Measurements from ENCODE around the gene HBE1.
"Not testable (repeated sequence)": the region's sequence is repeated elsewhere in the genome, so short reads cannot be mapped to it uniquely, and the experiment has no call there.

The HBE1 gene

DNA sequence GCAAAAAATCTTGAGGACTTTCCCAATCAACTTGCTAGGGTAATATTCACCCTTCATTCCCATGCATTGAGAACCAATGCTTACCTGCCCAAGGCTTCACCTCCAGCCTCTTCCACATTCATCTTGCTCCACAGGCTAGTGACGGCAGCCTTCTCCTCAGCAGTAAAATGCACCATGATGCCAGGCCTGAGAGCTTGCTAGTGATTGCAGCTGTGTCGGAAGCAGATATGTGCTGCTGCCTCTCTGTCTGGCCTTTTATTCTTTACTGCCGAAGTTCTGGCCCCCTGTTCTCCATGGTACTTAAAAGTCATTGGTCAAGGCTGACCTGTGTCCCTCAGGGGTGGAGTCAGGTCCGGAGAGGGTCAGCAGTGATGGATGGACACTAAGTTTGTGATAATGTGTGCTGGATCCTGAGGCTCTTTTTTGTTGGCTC, at the start of gene HBE1:
TSS of gene HBE1 (minus strand) at position 231 of the 433 bp plus-strand sequence. CDS start at position 176, 55 bp downstream.
- no peak for DNase-seq

DNA sequence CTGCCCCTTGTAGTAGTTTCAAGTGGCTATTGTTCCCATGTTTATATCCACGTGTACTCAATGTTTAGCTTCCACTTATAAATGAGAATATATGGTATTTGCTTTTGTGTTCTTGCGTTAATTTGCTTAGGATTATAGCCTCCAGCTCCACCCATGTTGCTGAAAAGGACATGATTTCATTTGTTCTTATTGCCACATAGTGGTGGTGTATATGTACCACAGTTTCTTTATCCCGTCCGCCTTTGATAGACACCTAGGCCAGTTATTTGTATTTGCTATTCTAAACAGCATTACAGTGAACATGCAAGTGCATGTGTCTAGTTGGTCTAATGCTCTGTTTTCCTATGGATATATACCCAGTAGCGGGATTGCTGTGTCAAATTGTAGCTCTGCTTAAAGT, 47.5 kb upstream of the HBE1 start:
- DNase-seq, result no peak

DNA sequence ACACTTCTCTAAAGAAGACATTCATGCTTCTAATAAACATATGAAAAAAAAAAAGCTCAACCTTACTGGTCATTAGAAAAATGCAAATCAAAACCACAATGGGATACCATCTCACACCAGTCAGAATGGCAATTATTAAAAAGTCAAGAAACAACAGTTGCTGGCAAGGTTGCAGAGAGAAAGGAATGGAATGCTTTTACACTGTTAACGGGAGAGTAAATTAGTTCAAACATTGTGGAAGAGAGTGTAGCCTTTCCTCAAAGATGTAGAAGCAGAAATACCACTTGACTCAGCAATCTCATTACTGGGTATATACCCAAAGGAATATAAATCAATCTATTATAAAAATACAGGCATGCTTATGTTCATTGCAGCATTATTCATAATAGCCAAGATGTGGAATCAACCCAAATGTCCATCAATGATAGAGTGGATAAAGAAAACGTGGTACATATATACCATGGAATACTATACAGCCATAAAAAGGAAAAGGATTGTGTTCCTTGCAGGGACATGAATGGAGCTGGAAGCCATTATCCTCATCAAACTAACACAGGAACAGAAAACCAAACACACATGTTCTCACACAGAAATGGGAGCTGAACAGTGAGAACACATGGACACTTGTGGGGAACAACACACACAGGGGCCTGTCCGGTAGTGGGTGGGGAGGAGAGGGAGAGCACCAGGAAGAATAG, 43.7 kb upstream of the HBE1 start:
- not testable (repeated sequence) for DNase-seq

GRCh38 chr11:5310423-5310822, 40.7 kb upstream of the HBE1 start:
- DNase-seq, result no peak

DNA sequence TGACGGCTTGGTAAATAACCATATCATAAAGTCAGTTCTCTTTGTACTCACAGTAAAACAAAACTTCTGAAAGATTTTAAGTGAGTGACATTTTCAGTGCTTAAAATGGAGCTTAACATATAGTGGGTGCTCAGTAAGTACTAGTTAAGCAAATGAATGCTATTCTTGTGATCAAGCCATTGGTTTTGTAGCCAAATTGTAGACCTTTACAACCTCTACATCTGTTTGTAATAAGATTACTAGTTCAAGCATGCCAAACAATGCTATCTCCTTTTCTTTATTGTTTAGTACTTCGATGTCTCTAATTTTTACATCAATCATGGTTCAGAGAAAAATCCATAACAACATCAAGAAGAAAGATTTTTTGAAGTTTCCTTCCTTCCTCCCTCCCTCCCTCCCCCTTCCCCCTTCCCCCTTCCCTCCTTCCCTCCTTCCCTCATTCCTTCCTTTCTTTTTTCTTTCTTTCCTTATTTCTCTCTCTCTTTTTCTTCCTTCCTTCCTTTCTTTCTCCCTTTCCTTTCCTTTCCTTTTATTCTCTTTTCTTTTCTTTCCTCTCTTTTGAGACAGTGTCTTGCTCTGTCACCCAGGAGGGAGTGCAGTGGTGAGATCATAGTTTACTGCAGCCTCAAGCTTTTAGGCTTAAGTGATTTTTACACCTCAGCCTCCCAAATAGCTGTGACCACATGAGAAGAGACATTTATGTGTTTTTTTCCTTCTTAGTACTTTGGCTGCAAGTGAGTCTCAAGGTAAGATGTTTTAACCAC, 37.7 kb upstream of the HBE1 start:
- no peak for DNase-seq

- DNase-seq, result no peak
Observed at GRCh38 chr11:5304046-5304445, 34.3 kb upstream of the HBE1 start.

DNA sequence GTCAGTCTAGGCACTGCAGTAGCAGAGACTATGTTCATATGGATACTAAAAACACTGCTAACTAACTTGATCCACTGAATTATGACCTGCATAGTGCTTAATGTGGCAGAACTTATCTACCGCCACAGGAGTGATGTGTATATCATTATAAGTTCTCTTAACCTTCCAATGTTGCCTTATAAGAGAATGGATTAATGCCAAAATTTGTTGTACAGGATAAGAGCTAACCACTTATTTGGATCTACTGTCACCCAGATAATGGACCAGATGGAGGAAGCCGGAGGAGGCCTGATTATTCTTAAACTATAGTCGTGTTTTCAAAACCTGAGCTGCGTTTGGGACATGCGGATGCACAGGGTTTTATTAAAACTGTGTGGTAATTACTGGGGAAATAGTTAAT, 33.9 kb upstream of the HBE1 start:
- DNase-seq, result no peak

- DNase-seq, result no peak
Observed at GRCh38 chr11:5301846-5302245, 32.1 kb upstream of the HBE1 start, which contains the start of gene OR51B4. Gene OR51B4, minus strand, starts transcription at chr11:5301946. Its CDS starts 0 bp downstream, at chr11:5301946.

DNA sequence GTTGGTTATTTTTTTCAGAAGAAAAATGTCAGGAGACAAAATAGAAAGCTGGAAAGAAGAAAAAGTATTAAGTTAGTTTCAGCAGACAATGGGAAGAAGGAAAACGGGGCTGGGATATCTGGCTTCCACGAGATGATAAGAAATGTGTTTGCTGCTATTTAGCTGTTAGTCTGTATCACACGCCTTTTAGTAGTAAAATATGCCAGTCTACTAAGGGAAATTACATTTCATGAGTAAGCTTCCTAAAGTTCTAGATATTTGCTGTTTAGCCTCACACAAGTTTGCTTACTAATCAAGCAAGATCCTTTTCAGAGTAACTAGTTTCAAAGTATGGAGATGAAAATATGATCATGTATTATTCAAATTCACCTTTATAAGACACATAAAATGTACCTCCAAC, 30.5 kb upstream of the HBE1 start:
- no peak for DNase-seq

DNA sequence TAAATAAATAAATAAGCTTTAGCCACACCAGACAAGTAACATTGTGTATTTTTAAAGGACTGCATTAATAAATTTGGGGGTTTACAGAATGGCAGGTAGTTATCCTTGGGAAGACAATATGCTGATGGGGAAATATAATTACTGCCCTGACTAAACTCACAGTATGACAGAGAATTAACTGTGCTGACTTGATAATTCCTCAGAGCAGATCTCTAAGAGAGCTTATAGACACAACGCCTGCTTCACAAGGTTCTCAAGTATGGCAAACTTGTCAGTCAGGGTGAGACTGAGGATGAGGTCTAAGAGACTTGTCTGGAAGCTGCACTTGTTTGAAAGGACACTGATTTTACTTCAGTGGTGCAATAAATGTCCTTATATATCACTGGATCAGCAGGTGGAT, 28.7 kb upstream of the HBE1 start:
- DNase-seq, result no peak

DNA sequence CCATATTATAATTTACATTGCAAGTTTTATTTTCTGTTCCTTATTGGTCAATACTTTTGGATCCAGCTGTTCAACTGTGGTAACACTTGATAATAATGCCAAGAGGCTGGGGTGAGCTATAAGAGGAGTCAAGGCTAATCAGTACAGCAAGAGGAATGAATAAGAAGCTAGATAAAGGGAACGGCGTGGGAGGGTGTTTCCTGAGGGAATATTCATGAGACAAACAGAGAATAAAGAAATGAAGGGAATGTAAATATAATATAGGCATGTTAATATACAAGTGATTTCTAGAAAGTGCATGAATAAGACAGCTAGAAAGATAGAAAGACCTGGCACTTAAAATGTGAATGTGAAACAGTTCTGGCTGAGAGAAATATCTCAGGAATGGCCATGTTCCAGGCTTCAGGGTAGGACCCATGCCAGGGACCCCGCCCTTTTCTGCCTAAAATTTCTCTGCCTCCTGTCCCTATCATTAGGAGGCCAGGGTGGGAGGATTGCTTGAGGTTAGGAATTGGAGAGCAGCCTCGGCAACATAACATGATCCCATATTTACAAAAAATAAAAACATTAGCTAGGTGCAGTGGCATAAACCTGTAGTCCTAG, 28.1 kb upstream of the HBE1 start:
- DNase-seq, result no peak

GRCh38 chr11:5294342-5294995, 24.7 kb upstream of the HBE1 start:
- DNase-seq, result not testable (repeated sequence)

DNA sequence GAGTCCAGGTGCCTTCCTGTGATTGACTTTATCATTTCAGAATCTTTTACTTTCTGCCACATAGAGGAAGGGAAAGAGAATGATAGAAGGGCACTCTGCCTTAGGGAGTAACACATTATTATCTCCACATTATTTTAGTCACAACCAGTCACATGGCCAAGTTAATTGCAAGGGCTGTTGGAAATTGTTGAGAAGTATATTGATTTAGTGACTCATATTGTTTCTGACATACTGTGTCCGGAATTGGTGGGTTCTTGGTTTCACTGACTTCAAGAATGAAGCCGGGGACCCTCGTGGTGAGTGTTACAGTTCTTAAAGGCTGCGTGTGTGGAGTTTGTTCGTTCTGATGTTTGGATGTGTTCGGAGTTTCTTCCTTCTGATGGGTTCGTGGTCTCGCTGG, 23.3 kb upstream of the HBE1 start:
- no peak for DNase-seq

DNA sequence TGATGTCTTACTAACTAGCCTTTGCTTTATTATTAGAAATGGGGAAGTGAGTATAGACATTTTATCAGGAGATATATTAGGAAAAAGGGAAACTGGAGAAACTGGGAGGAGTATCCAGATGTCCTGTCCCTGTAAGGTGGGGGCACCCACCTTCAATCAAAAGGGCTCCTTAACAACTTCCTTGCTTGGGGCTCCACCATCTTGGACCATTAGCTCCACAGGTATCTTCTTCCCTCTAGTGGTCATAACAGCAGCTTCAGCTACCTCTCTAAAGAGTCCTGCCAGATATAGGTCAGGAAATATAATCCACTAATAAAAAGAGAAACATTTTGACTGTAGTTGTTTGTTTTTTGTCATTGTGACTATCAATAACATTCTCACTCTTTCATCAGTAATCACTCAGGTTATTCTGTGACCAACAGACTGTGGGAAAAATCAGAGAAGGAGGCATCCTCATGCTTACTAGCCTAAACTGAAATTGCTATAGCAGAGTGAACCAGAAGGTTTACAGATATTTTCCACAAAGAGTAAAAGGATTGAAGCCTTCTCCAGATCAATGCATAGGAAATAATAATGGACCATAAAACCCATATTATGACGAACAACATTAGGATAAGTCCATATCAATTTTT, 21.6 kb upstream of the HBE1 start:
- no peak for DNase-seq

- no peak for DNase-seq
Observed at GRCh38 chr11:5290106-5290505, 20.4 kb upstream of the HBE1 start.

DNA sequence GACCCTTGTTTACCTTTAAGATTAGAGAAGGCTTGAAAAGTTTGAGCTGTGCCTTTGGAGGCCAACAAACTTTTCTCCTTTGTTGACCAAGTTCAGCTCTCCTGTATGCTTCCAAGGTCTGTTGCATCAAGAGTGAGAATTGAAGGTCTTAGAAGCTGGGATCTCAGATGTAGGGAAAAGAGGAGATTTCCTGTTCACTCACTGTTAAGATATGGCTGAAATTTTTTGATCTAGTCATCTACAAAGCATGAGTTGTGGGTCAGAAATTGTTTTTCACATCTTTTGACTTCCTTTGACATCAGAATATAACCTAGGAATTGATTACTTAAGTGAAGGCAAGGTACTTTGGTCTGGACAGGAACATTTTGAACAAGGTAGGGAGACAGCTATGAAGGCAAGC, 20.0 kb upstream of the HBE1 start:
- DNase-seq, result no peak

DNA sequence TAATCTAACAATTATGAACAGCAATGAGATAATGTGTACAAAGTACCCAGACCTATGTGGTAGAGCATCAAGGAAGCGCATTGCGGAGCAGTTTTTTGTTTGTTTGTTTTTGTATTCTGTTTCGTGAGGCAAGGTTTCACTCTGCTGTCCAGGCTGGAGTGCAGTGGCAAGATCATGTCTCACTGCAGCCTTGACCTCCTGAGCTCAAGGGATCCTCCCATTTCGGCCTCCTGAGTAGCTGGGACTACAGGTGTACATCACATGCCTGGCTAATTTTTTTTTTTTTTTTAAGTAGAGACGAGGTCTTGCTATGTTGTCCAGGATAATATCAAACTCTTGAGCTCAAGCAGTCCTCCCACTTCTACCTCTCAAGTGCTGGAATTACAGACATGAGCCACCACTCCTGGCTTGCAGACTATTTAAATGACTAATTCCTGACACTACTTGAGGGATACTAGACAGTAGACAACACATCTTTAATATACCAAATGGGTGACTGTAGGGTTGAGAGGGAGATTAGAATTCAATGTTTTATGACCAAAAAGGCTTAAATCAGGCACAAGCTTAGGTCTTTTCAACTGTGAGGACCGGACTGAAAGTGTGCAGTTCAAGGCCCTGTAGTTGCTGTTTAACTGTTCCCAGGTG, 19.3 kb upstream of the HBE1 start:
- no peak for DNase-seq

- DNase-seq, result no peak
Observed at GRCh38 chr11:5288108-5288905, 18.6 kb upstream of the HBE1 start.

DNA sequence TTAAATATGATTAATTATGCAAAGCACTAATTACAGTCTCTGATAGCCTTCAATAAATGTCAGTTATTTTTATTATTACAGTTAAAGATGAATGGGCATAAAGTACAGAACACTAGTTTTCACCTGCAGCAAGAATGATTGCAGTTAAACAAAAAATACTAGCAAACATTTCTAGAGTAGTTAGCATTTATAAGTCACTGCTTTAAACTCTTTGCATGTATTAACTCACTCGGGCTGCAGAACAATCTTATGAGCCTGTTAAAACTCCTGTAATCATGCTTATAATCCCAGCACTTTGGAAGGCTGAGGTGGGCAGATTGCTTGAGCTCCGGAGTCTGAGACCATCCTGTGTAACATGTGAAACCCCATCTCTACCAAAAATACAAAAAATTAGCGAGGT, 17.2 kb upstream of the HBE1 start:
- no peak for DNase-seq

GRCh38 chr11:5286351-5286750, 16.6 kb upstream of the HBE1 start:
- DNase-seq, result no peak

GRCh38 chr11:5285703-5286340, 16.1 kb upstream of the HBE1 start:
- DNase-seq, result no peak

All from SHP77 treated with DMSO at 0.1 percent for 48 hours (cell line).